Stimulated activated CD8-positive, alpha-beta memory T cell treated with anti-CD3 and anti-CD28 coated beads, Interleukin-7, amount 100 ng/mL, for 1 hour (primary cell): ENCODE results near the gene EFNA3.

ENCODE experiments used
- DNase-seq, 2 donors: peaks; one replicate each; pipeline ENCODE4 v3.0.0-alpha.2; 2020; ENCODE audit warnings: low read depth in 2 of 2

The EFNA3 gene

GRCh38 chr1:155066777-155067176, 11.9 kb upstream of the EFNA3 start:
- DNase-seq = no peak

- DNase-seq = no peak
Measured at GRCh38 chr1:155068599-155068998, 10.0 kb upstream of the EFNA3 start.

- no peak for DNase-seq
Measured at GRCh38 chr1:155069551-155070157, 9.0 kb upstream of the EFNA3 start.

GRCh38 chr1:155070158-155070621, 8.4 kb upstream of the EFNA3 start:
- no peak for DNase-seq

GRCh38 chr1:155070721-155071569, 7.7 kb upstream of the EFNA3 start:
- peak; percentile 40 to 46 for DNase-seq

GRCh38 chr1:155071701-155072100, 6.9 kb upstream of the EFNA3 start:
- DNase-seq = no peak

GRCh38 chr1:155072531-155073289, 5.9 kb upstream of the EFNA3 start:
- no peak for DNase-seq

- no peak for DNase-seq
Measured at GRCh38 chr1:155073377-155074242, 5.0 kb upstream of the EFNA3 start.

GRCh38 chr1:155075535-155075934, 3.1 kb upstream of the EFNA3 start:
- no peak for DNase-seq

GRCh38 chr1:155076371-155076770, 2.3 kb upstream of the EFNA3 start:
- no peak for DNase-seq

- DNase-seq = no peak
Measured at GRCh38 chr1:155077346-155077745, 1.3 kb upstream of the EFNA3 start.

- no peak for DNase-seq
Measured at GRCh38 chr1:155077758-155078445, 735 bp upstream of the EFNA3 start.

- no peak for DNase-seq
Measured at GRCh38 chr1:155079210-155079486, 511 bp downstream of the EFNA3 start.

GRCh38 chr1:155079487-155080311, 1.1 kb downstream of the EFNA3 start:
- no peak for DNase-seq

- no peak for DNase-seq
Measured at GRCh38 chr1:155080312-155081228, 1.9 kb downstream of the EFNA3 start.

GRCh38 chr1:155081472-155082300, 3.0 kb downstream of the EFNA3 start:
- no peak for DNase-seq

GRCh38 chr1:155082301-155083051, 3.8 kb downstream of the EFNA3 start:
- no peak for DNase-seq
